HG03135 (cell line): ENCODE measurements around the gene C14orf180.

Source experiments
- ATAC-seq: cut with Tn5 transposase; IDR thresholded peaks from one replicate; pipeline ENCODE4 v1.9.1; 2021; ENCODE audit warnings: mild to moderate bottlenecking, moderate library complexity; ENCODE audit not compliant: unreplicated experiment

C14orf180 gene

GRCh38 chr14:104579507-104579906, at the start of gene C14orf180:
C14orf180 (plus strand) TSS chr14:104579764; CDS start chr14:104586431, 6,667 bp downstream.
- no peak for ATAC-seq

- no peak for ATAC-seq
Observed at GRCh38 chr14:104530646-104531045, 48.9 kb upstream of the C14orf180 start.

GRCh38 chr14:104531421-104532190, 48.0 kb upstream of the C14orf180 start:
- no peak for ATAC-seq

- no peak for ATAC-seq
Observed at GRCh38 chr14:104532191-104532555, 47.4 kb upstream of the C14orf180 start.

- no peak for ATAC-seq
Observed at GRCh38 chr14:104534036-104534435, 45.5 kb upstream of the C14orf180 start.

- no peak for ATAC-seq
Observed at GRCh38 chr14:104536942-104537612, 42.5 kb upstream of the C14orf180 start.

- ATAC-seq: no peak
Observed at GRCh38 chr14:104537613-104537988, 42.0 kb upstream of the C14orf180 start.

GRCh38 chr14:104541905-104542465, 37.6 kb upstream of the C14orf180 start:
- ATAC-seq: no peak

- no peak for ATAC-seq
Observed at GRCh38 chr14:104542871-104543830, 36.4 kb upstream of the C14orf180 start.

GRCh38 chr14:104544362-104544961, 35.1 kb upstream of the C14orf180 start:
- ATAC-seq: no peak

GRCh38 chr14:104545151-104545941, 34.2 kb upstream of the C14orf180 start:
- ATAC-seq: no peak

GRCh38 chr14:104545942-104546501, 33.5 kb upstream of the C14orf180 start:
- ATAC-seq: no peak

GRCh38 chr14:104546591-104547309, 32.8 kb upstream of the C14orf180 start:
- ATAC-seq: no peak

- ATAC-seq: no peak
Observed at GRCh38 chr14:104547310-104547997, 32.1 kb upstream of the C14orf180 start.

- no peak for ATAC-seq
Observed at GRCh38 chr14:104547998-104548700, 31.4 kb upstream of the C14orf180 start.

GRCh38 chr14:104548802-104549535, 30.6 kb upstream of the C14orf180 start:
- ATAC-seq: no peak
